ENCODE measurements around the gene RASL10B. TPM values are rescaled to one million over a fixed set of nuclear protein-coding genes. Genes with fewer than 3 reads are reported as not detected.

RASL10B gene
- total and polyA plus RNA-seq, 10 of the 15 experiments (the other 5 are each of a cell fraction or from before 2014, with no cell fraction given) = not detected

GRCh38 chr17:35729405-35729833 lies 2.0 kb upstream of the RASL10B start:
- no peak overlapping the region for H3K4me3 ChIP-seq
- DNase-seq (ENCODE audit: low read depth, low spot score) = no peak
- H3K4me1 ChIP-seq (ENCODE audit: control insufficient read depth, insufficient read depth, low read length) = no peaks in the 10 kb centered on the region
- ChIA-PET POLR2A (no interaction called here), CTCF (interaction anchor here (1.2 kb wide), 1 partner anchor 8 kb away, joined by 3 read pairs; no protein-coding TSS in a partner anchor), SMC1A (ENCODE audit: uncharacterized antibody, unreplicated experiment) (no interaction called here), RAD21 (ENCODE audit: unreplicated experiment) (no interaction called here)
- no peak overlapping the region for H3K9ac ChIP-seq (ENCODE audit: control insufficient read depth, insufficient read depth, low read length)
- H3K36me3 ChIP-seq (ENCODE audit: control insufficient read depth in 2 of 2, insufficient read depth in 2 of 2, low read length in 1 of 2) = peaks cover 3 to 5% of the 10 kb centered on the region in 2 experiments; a peak in 3 of 4 replicates
- no peak overlapping the region for H2AFZ ChIP-seq (ENCODE audit: control insufficient read depth, low read depth, low read length)
- no peaks in the 10 kb centered on the region for H3K79me2 ChIP-seq (ENCODE audit: control insufficient read depth, insufficient read depth, low read length)
- BruUV-seq (replicated peaks) = no TSS peak
- H4K20me1 ChIP-seq (ENCODE audit: control insufficient read depth, insufficient read depth) = no peaks in the 10 kb centered on the region
- intact Hi-C loops (cut with micrococcal nuclease; ENCODE audit: unreplicated experiment) = no loop called here
- no peak for ATAC-seq
- TF ChIP-seq FOS (IDR thresholded peaks at IDR 0.05; ENCODE audit: borderline replicate concordance, extremely low read depth, insufficient read length) (no peak), SKIL (IDR thresholded peaks at IDR 0.05; ENCODE audit: low read depth, poor library complexity, severe bottlenecking) (no peak), SMARCA5 (IDR thresholded peaks at IDR 0.05) (no peak), ZSCAN29 (IDR thresholded peaks at IDR 0.05) (no peak), ZBTB11 (CRISPR knock-in tag; IDR thresholded peaks at IDR 0.05) (no peak), TARDBP (IDR thresholded peaks at IDR 0.05; ENCODE audit: borderline replicate concordance) (no peak), CEBPZ (IDR thresholded peaks at IDR 0.05; ENCODE audit: low read depth, low read length) (no peak), NFYA (IDR thresholded peaks at IDR 0.05; ENCODE audit: borderline replicate concordance, low read depth, low read length) (no peak), RCOR1 (conservative IDR thresholded peaks at IDR 0.05; ENCODE audit: low read depth, low read length) (no peak), NFIC (IDR thresholded peaks at IDR 0.05; ENCODE audit: low read depth, low read length) (no peak), TBL1XR1 (IDR thresholded peaks at IDR 0.05; ENCODE audit: low read depth, low read length) (no peak), IRF3 (IDR thresholded peaks at IDR 0.05) (no peak), ZNF384 (IDR thresholded peaks at IDR 0.05; ENCODE audit: borderline replicate concordance, low read depth, low read length) (no peak), BRCA1 (IDR thresholded peaks at IDR 0.05; ENCODE audit: low read depth, low read length) (no peak), WRNIP1 (IDR thresholded peaks at IDR 0.05; ENCODE audit: borderline replicate concordance, low read depth, low read length) (no peak), FOXM1 (IDR thresholded peaks at IDR 0.05; ENCODE audit: low read depth, low read length) (no peak)
- H3K27me3 ChIP-seq (replicated peaks in 1 of 2; ENCODE audit: control insufficient read depth in 2 of 2, insufficient read depth in 2 of 2, low read length in 1 of 2) = no peaks in the 10 kb centered on the region
- no peak for FAIRE-seq
- H3K9me3 ChIP-seq (replicated peaks; ENCODE audit: control insufficient read depth, insufficient read depth, low read length) = no peaks in the 10 kb centered on the region
- 88% methylated on average over 4 of the region's 4 CpGs for WGBS (ENCODE audit: insufficient coverage, insufficient replicate concordance, low lambda C conversion rate, missing lambda C conversion rate)
- in situ Hi-C loops (cut with MboI) = no loop called here
- H3K27ac ChIP-seq (ENCODE audit: control insufficient read depth, insufficient read depth) = no peak overlapping the region
- H3K4me2 ChIP-seq (ENCODE audit: control insufficient read depth, insufficient read depth) = no peak overlapping the region

Measured in GM12878 (cell line).